H54 (cell line): Measurements from ENCODE around the gene UCHL5.
"Not testable (repeated sequence)": the region's sequence is repeated elsewhere in the genome, so short reads cannot be mapped to it uniquely, and the experiment has no call there.

Experiments
- DNase-seq: peaks from one replicate; pipeline ENCODE4 v3.0.0; 2011; ENCODE audit warnings: low spot score, mixed read lengths; ENCODE audit not compliant: insufficient read length
- FAIRE-seq: peaks from 3 replicates; lab custom pipeline; 2011; peaks lifted over from hg19 to GRCh38; lab: Jason Lieb, UNC
- POLR2A ChIP-seq: IDR thresholded peaks from 2 replicates; pipeline ENCODE4 v1.6.1; 2011; ENCODE audit warnings: low read depth, mild to moderate bottlenecking, low read length

Gene UCHL5

GRCh38 chr1:193009501-193009900 is 49.7 kb downstream of the UCHL5 start:
- TF ChIP-seq POLR2A, result no peak
- no peak for FAIRE-seq

GRCh38 chr1:193005785-193006184 is 53.4 kb downstream of the UCHL5 start:
- DNase-seq (no peak), FAIRE-seq (no peak)
- no peak for TF ChIP-seq POLR2A

More at GRCh38 chr1:193009501-193009900, 49.7 kb downstream of the UCHL5 start:
- no peak for DNase-seq

- no peak for TF ChIP-seq POLR2A
- FAIRE-seq, result no peak
- no peak for DNase-seq
These were observed 60.6 kb downstream of the UCHL5 start for GRCh38 chr1:192998536-192998935.

- FAIRE-seq, result no peak
- TF ChIP-seq POLR2A, result no peak
- no peak for DNase-seq
These were observed 65.0 kb downstream of the UCHL5 start for GRCh38 chr1:192994141-192994540.

GRCh38 chr1:192993426-192994085 is 65.6 kb downstream of the UCHL5 start:
- FAIRE-seq, result no peak
- TF ChIP-seq POLR2A, result no peak
- no peak for DNase-seq

GRCh38 chr1:192986748-192987334 is 72.3 kb downstream of the UCHL5 start:
- not testable (repeated sequence) for FAIRE-seq

GRCh38 chr1:192986110-192986747 is 72.9 kb downstream of the UCHL5 start:
- TF ChIP-seq POLR2A, result no peak
- FAIRE-seq (no peak), DNase-seq (no peak)

More at GRCh38 chr1:192986748-192987334, 72.3 kb downstream of the UCHL5 start:
- DNase-seq, result not testable (repeated sequence)

GRCh38 chr1:192984080-192984479 is 75.1 kb downstream of the UCHL5 start:
- no peak for DNase-seq

GRCh38 chr1:192983349-192983980 is 75.7 kb downstream of the UCHL5 start:
- TF ChIP-seq POLR2A, result no peak
- no peak for FAIRE-seq
- DNase-seq, result no peak

More at GRCh38 chr1:192984080-192984479, 75.1 kb downstream of the UCHL5 start:
- TF ChIP-seq POLR2A, result no peak
- FAIRE-seq, result no peak

- TF ChIP-seq POLR2A, result no peak
- no peak for FAIRE-seq
- no peak for DNase-seq
These were observed 78.3 kb downstream of the UCHL5 start for GRCh38 chr1:192980856-192981255.

GRCh38 chr1:192980334-192980733 is 78.8 kb downstream of the UCHL5 start:
- FAIRE-seq, result not testable (repeated sequence)

GRCh38 chr1:192979542-192979941 is 79.6 kb downstream of the UCHL5 start:
- FAIRE-seq (no peak), DNase-seq (no peak)
- no peak for TF ChIP-seq POLR2A

More at GRCh38 chr1:192980334-192980733, 78.8 kb downstream of the UCHL5 start:
- not testable (repeated sequence) for DNase-seq

- DNase-seq (no peak), FAIRE-seq (no peak)
- TF ChIP-seq POLR2A, result no peak
These were observed 80.9 kb downstream of the UCHL5 start for GRCh38 chr1:192978195-192978710.
